Bone marrow (tissue), 2 donors: Measurements from ENCODE around the gene CHTOP.
A peak's percentile ranks its signal among the peaks of the same experiment; 100 is the strongest.
"Not testable (repeated sequence)": the region's sequence is repeated elsewhere in the genome, so short reads cannot be mapped to it uniquely, and the experiment has no call there.

Experiments used
- DNase-seq, 2 donors: peaks; one replicate each; lab custom pipeline; 2025; lab: John Stamatoyannopoulos, UW

CHTOP gene

DNA sequence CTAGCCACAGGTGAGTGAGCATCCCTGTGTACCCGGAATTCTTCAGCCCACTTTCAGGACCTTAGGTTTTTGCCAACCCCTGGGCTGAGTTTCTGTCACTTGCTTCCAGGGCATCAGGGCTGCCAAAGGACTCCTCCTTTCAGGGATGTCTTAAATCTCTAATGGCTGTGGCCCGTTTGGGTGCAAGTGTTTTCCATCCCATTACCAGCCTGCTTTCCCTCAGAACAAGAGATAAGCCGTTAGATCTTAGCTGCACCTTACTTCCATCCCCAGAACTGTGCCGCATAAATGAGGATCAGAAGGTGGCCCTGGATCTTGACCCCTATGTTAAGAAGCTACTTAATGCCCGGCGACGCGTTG is 25.3 kb downstream of the CHTOP start:
- no peak for DNase-seq

DNA sequence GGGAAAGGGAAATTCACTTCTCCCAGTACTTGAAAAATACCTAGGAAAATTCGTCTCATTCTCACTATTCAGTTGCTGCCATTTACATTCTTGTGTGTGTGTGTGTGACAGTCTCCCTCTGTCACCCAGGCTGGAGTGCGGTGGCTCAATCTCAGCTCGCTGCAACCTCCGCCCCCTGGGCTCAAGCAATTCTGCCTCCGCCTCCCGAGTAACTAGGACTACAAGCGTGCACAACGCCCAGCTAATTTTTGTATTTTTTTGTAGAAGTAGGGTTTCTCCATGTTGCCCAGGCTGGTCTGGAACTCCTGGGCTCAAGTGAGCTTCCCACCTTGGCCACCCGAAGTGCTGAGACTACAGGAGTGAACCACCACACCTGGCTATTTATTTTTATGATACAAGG is 25.8 kb downstream of the CHTOP start:
- DNase-seq: no peak

DNA sequence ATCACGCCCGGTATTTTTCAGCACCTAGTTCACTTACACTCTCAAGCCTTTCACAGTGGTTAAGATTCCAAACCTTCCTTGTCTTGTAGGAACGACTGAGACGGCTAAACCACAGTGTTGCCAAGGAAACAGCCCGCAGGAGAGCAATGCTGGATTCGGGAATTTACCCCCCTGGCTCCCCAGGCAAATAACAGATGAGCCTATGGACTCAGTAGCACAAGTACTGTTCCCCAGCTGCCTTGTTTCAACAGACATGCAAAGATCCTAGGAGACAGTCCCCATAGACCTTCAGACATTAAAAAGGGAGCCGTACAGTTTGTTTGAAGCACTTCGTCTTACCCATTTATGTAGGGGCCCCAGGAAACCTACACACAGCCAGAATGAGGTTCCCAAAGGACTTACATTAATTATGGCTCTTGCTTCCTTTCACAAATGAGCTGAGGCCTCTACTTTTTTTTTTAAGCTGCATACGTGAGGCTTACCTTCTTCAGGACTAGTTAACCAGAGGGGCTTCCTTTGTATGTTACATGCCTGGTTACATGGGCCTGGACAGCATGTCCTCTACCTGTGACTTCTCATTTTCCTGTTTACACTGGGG is 27.3 kb downstream of the CHTOP start:
- DNase-seq: no peak

DNA sequence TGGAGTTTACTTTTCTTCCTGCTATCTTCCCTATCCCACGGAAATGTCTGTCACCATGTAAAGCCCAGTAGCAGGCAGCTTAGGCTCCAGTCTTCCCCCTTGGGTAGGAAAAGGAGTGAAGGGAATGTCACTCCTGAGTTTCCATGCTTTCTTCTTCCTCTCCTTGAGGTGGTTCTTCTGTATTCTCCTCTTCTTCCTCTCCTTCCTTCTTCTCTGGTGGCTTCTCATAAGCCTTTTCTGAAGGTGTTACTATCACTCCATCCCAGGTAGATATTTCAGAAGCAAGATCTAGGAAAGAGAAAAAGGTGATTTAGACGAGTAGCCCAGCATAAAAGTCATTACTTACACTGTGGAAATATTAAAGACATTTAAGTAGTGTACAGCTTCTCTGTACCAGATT is 28.4 kb downstream of the CHTOP start:
- no peak for DNase-seq

DNA sequence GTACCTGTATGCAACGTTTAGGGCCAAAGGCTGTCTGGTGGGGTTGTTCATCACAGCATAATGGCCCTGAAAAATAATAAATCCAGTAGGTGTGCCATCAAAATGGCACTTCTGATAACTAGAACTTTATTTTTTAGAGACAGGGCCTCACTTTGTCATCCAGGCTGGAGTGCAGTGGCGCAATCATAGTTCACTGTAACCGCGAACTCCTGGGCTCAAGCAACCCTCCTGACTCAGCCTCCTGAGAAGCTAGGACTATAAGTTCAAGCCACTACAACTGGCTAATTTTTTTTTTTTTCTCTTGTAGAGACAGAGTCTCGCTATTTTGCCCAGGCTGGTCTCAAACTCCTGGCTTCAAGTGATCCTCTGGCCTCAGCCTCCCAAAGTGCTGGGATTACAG is 29.3 kb downstream of the CHTOP start:
- DNase-seq: no peak

DNA sequence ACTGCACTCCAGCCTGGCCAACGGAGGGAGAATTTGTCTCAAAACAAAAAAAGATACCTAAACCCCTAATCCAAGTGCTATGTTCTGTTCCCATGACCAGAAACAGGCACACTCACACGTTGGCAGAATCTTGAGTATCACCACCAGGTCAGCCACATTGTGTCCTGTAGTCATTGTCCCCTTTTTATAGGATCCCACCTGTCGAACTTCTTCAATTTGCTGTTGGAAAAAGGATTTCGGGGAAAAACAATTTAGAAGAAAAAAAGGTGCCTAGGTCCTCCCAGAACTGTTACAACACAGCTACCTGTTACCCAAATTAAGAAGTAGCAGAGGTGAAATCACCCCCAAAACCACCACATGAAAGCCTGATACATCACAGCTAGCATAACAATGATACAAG is 33.6 kb downstream of the CHTOP start:
- no peak for DNase-seq

DNA sequence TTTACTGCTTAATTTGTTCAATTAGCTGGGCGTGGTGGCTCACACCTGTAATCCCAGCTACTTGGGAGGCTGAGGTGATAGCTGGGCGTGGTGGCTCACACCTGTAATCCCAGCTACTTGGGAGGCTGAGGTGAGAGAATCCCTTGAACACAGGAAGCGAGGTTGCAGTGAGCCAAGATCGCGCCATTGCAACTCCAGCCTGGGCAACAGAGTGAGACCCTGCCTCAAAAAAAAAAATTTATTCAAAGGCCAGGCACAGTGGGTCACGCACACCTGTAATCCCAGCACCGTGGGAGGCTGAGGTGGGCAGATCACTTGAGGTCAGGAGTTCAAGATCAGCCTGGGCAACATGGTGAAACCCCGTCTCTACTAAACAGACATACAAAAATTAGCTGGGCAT is 34.8 kb downstream of the CHTOP start:
- DNase-seq: not testable (repeated sequence)

DNA sequence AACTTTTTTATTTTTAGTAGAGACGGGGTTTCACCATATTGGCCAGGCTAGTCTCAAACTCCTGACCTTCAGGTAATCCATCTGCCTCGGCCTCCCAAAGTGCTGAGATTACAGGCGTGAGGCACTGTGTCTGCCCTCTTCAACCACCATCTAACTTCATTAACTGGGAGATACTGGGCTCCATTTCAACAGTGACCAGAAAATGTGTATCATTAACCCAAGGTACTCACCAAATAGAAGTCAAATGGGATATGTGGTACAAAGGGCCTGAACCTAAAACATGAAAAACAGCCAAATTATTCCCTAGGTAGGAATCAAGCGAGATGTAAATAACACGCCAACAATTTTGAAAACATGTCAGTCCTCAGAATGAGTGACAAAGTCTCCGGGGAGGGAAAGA is 35.7 kb downstream of the CHTOP start:
- no peak for DNase-seq

DNA sequence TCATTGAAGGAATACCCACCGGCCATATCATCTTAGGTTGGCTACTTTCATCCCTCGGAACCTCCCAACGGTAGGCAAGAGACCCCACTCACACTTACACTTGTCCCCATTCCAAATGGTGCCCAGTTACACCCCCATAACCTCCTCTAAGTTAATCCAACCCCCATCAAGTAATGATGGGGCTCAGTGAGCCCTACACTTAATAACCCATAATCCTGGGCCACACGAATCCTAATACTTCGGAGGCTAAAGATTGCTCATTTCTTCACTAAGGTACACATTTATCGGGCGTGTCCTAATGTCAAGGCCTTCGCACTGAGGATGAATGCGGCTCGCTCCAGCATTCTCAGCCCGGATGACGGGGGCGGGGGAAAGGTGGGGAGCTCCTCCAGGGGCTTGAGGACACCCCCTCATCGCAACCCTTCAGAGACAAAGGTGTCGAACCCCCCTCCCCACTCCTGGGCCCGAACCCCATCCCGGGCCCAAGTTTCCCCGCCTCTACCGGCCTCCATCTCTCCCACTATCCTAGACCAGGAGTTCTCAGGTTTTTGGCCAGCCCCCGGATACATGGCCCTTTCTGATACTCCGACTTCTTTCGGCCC is 36.5 kb downstream of the CHTOP start:
- no peak for DNase-seq

DNA sequence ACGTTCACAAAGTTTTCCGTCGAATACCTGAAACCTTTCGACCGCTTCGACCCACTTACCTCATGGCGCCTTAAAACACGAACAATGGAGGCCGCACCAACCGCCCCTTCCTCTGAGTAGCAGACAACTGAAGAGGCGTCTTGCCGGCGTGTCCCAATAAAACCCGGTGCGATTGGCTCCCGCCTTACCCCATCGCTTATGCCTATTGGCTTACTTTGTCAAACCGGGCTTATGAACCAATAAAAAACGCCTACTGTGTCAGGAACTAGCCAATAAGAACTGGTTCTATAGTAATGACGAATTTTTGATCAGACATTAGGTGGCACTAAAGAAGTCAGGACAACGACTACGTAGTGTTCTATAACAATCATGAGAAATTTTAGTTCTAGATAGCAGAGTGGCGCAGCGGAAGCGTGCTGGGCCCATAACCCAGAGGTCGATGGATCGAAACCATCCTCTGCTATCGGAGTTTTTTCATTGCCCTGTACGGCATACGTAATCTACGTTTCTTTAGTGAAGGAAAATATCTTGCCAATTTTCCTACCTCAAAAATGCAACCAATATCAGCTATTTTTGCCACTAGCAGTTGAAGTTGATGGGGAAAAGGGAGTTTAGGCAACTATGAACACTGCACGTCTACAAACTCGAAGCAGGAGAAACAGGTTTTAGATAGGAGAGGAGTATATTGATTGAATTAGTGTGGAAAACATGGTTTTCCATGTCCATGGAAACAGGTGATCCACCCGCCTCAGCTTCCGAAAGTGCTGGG is 37.2 kb downstream of the CHTOP start, which contains the start of gene ILF2:
Gene ILF2, minus strand, starts transcription at position 135 of the 769 bp plus-strand sequence. Its CDS starts 71 bp downstream, at position 64.
- DNase-seq: peak; percentile 96 to 99

DNA sequence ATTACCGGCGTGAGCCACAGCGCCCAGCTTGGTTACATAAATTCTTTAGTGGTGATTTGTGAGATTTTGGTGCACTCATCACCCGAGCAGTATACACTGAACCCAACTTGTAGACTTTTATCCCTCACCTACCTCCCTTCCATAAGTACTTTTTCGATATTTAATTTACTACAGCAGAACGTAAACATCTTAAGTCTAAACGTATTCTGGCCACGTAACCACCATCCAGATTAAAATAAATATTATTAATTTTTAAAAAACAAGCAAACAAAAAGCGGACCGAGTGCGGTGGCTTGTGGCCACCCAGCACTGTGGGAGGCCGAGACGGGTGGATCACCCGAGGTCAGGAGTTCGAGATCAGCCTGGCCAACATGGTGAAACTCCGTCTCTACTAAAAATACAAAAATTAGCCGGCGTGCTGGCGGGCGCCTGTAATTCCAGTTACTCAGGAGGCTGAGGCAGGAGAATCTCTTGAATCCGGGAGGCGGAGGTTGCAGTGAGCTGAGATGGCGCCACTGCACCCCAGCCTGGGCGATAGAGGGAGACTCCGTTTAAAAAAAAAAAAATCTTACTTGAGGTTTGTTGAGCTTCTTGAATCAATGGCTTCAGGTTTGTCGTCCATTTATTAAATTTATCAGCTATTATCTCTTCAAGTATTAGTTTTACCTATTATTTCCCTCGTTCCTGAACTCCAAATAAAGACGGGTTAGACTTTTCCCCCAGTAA is 37.9 kb downstream of the CHTOP start:
- DNase-seq: peak in 1 of 2 donors; percentile 52

DNA sequence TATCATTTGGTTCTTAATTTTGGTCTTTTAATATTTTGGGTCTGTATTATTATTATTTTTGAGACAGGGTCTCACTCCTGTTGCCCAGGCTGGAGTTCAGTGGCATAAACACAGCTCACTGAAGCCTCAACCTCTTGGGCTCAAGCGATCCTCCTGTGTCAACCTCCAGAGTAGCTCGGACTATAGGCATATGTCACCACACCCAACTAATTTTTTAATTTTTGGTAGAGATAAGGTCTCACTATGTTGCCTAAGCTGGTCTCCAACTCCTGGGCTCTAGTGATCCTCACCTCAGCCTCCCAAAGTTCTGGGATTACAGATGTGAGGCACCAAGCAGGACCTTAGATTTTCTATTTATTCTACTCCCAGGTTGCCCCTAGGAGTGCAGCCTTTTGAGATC is 39.6 kb downstream of the CHTOP start:
- DNase-seq: no peak

DNA sequence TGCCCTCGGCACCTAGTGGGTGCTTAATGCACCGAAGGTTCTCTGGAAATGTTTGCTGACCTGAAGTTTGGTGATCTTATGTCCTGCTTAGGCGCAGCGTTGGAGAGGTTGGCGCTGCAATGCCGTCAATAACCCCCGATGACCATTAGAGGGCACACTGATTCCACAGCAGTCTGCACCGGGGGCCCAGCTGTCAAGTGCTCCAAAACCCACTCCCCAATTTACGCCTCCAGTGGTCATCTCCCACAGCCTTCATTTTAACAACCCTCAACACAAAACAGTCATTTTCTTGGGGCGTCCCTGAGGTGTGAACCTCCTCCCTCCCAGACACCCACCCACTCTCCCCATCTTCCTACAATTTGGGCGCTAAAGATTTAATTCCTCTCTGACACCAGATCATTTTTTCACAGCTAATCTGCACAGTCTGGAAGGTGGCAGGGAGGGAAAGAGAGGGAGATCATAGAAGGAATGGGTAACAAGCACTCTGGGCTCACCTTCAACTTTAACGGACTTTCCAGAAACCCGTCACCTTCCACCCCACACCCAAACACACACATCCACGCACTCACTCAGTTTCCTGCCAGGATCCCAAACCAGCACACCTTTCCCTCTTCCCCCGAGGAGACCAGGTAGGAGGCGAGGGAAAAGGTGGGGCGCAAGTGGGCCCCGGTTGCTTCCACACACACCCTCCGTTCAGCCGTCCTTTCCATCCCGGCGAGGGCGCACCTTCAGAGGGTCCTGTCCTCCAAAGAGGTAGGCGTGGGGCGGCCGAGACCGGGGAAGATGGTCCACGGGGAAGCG is 44.1 kb downstream of the CHTOP start:
- DNase-seq: peak in 1 of 2 donors; percentile 6

DNA sequence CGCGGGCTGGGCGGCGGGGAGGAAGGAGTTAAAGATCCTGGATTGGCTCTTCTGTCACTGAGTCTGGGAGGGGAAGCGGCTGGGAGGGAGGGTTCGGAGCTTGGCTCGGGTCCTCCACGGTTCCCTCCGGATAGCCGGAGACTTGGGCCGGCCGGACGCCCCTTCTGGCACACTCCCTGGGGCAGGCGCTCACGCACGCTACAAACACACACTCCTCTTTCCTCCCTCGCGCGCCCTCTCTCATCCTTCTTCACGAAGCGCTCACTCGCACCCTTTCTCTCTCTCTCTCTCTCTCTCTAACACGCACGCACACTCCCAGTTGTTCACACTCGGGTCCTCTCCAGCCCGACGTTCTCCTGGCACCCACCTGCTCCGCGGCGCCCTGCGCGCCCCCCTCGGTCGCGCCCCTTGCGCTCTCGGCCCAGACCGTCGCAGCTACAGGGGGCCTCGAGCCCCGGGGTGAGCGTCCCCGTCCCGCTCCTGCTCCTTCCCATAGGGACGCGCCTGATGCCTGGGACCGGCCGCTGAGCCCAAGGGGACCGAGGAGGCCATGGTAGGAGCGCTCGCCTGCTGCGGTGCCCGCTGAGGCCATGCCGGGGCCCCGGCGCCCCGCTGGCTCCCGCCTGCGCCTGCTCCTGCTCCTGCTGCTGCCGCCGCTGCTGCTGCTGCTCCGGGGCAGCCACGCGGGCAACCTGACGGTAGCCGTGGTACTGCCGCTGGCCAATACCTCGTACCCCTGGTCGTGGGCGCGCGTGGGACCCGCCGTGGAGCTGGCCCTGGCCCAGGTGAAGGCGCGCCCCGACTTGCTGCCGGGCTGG is 44.9 kb downstream of the CHTOP start, which contains the start of gene NPR1:
Gene NPR1, plus strand, starts transcription at position 170 of the 818 bp plus-strand sequence. Its CDS starts 421 bp downstream, at position 591.
- no peak for DNase-seq

DNA sequence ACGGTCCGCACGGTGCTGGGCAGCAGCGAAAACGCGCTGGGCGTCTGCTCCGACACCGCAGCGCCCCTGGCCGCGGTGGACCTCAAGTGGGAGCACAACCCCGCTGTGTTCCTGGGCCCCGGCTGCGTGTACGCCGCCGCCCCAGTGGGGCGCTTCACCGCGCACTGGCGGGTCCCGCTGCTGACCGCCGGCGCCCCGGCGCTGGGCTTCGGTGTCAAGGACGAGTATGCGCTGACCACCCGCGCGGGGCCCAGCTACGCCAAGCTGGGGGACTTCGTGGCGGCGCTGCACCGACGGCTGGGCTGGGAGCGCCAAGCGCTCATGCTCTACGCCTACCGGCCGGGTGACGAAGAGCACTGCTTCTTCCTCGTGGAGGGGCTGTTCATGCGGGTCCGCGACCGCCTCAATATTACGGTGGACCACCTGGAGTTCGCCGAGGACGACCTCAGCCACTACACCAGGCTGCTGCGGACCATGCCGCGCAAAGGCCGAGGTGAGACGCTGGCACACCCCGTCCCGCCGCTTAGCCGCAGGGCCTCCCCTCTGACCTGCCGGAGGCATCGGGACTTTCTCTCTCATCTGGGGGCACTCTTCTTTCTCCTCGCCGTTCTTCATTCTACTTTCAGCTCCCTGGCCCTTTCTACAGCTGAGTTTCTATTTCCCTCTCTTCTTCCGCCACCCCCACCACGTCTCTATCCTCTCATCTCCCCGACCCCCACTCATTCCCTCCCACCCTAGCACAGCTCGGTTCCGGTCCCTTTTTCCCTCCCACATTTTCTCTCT is 45.7 kb downstream of the CHTOP start:
- peak in 1 of 2 donors; percentile 37 for DNase-seq

DNA sequence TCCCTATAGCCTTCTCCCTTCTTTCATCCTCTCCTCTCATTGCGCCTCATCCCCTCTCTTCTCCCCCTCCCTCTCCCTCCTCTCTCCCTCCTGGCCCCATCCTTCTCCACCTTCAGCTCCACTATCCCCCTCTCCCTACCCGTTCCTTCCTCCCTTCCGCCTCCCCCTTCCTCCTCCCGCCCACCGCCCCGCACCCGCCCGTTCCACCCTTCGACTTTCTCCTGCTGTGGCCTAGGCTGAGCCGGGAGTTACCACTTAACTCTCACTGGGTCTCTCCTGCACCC is 46.2 kb downstream of the CHTOP start:
- no peak for DNase-seq

DNA sequence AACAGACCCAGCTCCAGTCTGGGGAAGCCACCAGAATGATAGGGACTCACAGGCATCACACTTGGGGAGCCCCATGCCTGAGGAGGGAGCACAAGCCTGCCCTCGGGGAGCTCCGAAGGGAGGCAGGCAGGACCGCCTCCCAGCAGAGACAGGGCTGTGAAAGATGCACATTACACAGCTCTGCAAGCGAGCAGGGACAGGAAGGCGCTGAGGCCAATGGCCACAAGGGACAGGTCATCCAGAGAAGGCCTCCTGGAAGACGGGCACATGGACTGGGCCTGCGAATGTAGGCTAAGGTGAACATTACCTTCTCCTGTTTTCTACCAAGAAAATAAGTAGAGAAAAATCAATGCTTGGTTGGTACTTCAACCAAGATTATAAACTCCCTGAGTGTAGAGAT is 48.9 kb downstream of the CHTOP start:
- DNase-seq: no peak

DNA sequence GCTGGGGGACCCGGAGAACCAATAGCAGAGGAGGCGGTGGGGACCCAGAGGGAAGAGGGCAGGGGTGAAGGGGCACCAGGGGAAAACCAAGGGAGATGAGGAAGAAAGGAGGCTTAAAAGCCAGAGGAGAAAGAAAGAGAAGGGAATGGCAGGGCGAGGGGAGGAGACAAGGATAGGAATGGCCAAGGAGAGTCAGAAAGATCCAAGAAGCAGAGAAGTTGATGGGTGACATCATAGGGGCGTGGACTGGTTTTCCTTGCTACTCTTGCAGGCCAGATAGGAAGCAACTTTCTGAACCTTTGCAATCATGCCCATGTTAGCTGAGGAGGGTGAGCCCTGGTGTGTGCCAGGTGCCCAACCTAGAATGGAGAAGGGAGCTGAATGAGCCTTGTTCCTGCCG is 50.0 kb downstream of the CHTOP start:
- DNase-seq: no peak

DNA sequence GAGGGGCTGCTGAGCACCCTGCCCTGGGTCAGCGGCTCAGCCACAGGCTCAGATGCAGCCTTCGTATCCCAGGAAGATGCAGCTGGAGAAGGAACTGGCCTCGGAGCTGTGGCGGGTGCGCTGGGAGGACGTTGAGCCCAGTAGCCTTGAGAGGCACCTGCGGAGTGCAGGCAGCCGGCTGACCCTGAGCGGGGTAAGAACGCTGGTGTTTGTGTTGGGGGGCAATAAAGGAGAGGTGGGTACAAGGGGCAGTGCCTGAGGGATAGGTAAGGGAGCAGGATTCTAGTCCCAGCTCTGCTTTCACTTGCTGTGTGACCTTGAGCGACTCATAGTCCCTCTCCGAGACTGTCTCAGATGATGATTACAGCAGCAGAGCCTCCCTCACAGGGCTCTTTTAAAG is 51.0 kb downstream of the CHTOP start:
- no peak for DNase-seq
